ENCODE results near the gene SMURF2.
A peak's percentile ranks its signal among the peaks of the same experiment; 100 is the strongest.

The SMURF2 gene

DNA sequence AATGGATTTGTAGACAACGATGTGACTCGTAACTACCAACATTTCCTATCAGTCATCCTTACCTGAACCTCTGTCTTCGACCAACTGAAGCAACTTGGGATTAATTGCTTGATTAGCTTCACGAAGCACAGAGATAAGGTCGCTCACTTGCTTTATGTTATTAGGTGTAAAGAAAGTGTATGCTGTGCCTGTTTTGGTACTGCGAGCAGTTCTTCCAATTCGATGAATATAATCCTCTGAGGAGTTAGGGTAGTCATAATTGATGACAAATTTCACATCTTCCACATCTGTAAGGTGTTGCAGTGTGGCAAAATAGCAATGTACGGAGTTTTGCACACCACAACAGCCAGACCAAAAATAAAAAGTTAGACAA is 161.6 kb downstream of the SMURF2 start:
- DNase-seq = no peak

GRCh38 chr17:64499805-64500486 is 162.2 kb downstream of the SMURF2 start:
- no peak for DNase-seq

DNA sequence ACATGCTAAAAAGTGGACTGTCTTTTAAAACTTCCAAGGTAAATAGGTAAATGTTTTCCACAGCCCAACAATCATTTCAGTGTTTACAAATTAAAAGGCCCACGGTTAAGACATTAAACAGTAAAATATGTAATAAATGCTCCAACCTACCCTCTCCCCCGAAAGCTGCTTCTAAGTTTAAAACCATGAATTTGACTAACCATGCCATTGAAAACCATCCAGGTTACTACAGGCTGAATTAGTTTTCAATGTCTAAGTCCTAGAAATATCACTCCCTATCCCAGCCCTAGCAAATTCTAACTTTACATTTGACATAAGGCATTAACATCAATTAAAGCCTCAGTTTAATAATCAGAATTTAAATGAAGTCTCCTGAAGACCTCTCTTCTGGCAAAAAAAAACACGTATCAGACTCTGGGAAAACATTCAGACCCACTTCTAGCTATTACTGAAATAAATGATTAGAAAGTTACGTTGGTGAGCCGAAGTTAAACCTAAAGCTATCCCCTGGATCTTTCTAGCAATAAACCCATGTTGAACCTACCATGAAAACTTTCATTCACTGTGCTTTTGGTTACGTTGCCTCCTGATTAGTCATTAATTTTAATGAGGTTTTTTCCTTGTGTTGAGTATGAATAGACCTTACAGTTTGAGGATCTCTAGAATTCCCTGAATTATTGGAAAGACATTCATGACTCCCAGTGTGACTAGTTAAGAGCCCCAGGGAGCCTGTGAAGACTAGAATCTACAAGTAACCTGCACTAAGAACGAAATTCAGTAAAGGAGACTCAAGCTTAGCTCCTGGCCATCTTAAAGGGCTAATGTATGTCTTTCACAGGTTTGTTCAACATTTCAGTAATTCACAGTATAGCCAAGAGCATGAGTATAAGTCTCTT is 163.6 kb downstream of the SMURF2 start:
- no peak for DNase-seq

GRCh38 chr17:64497565-64498035 is 164.5 kb downstream of the SMURF2 start:
- no peak for DNase-seq

DNA sequence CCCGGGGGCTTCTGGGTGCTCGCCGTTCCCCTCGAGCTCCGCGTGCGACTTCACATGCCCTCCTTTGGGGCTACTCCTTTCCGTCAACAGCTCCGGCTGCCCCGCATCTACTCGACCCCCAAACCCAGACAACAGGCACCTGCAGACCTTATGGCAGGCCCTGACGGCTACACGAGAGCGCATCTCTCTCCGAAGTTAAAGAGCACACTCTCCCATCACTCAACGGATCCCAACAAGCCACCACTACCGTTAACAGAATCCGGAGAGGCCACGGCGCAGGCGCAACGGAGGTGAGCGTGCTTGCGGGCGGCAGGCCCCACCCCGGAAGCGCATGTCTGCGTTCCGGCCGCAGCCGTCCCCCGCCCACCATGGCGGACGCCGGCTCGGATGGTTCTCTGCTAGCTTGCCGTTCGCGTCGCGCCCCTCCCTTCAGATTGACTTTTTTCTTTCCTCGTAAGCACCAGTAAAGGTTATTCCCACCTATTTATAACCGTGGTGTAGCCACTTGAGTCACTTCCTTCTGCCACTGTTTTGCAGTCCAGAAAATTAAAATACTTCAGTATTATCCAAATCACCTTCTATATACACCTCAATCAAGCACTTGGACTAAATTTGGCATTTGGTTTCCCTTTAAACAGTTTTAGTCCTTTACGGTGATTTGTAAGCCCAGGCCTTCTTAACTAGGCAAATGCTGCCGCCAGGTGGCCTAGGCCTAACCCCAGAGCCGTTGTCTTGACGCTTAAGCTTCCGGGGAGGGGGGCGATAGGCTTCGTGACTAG is 165.1 kb downstream of the SMURF2 start, which contains the start of gene POLG2:
Gene POLG2, minus strand, starts transcription at position 269 of the 779 bp plus-strand sequence. Its CDS starts 86 bp downstream, at position 183.
- peak; percentile 88 for DNase-seq

GRCh38 chr17:64496348-64496785 is 165.7 kb downstream of the SMURF2 start:
- DNase-seq = no peak
